Measurements from ENCODE around the gene HOXC4. TPM values are rescaled to one million over a fixed set of nuclear protein-coding genes. Genes with fewer than 3 reads are reported as not detected.

Gene HOXC4
- total and polyA plus RNA-seq, 4 donors: 0.18 to 0.86 (median 0.51) TPM

DNA sequence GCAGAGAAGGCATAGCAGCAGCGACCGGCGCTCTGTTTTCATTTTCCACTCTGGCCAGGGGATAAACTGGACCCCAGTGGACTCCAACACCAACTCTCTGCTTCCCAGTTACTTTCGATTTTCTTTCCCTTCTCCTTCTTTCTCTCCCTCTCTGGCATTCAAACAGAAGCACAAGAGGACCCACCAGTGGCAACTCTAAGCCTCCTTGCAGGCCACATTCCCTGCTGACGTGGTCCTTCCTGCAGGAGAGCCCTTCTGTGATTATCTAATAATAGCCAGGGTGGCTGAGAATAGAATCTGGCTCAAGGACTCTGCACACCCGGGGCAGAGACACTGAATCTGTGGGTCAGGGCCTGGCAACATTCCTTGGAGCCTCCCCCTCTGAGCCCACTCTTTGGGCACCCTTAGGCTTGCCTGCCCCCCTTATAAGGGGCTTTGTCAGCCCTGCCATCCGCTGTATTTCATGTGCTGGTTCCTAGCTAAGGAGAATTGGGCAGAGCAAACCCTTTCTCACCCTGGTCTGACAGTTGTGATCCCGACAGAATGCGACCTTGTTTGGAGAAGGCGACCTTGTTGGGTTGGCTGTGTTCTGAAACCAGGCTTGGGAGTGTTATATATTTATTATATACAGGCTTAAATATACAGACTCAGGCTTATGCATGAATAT is 33.6 kb upstream of the HOXC4 start:
- no peak overlapping the region for H3K9ac ChIP-seq (ENCODE audit: insufficient read depth in 1 of 2, low read length in 2 of 2)
- peaks cover 0 to 17% (median 6%) of the 10 kb centered on the region in 5 donors for H3K4me1 ChIP-seq (ENCODE audit: control insufficient read depth in 5 of 5, insufficient read depth in 5 of 5, low read length in 5 of 5)
- no peaks in the 10 kb centered on the region for H3K36me3 ChIP-seq (ENCODE audit: control insufficient read depth in 4 of 4, insufficient read depth in 4 of 4, low read length in 4 of 4)
- H3K27ac ChIP-seq (ENCODE audit: low read depth in 1 of 2, low read length in 1 of 2): no peak overlapping the region
- H3K27me3 ChIP-seq (ENCODE audit: control insufficient read depth in 3 of 3, insufficient read depth in 3 of 3, low read length in 2 of 3): peaks cover 17 to 89% (median 64%) of the 10 kb centered on the region in 3 donors
- no peak overlapping the region for H3K4me3 ChIP-seq
- no peak for ATAC-seq (ENCODE audit: insufficient read depth, low FRiP score)
- no peak for DNase-seq
- TF ChIP-seq, protein P1, sequence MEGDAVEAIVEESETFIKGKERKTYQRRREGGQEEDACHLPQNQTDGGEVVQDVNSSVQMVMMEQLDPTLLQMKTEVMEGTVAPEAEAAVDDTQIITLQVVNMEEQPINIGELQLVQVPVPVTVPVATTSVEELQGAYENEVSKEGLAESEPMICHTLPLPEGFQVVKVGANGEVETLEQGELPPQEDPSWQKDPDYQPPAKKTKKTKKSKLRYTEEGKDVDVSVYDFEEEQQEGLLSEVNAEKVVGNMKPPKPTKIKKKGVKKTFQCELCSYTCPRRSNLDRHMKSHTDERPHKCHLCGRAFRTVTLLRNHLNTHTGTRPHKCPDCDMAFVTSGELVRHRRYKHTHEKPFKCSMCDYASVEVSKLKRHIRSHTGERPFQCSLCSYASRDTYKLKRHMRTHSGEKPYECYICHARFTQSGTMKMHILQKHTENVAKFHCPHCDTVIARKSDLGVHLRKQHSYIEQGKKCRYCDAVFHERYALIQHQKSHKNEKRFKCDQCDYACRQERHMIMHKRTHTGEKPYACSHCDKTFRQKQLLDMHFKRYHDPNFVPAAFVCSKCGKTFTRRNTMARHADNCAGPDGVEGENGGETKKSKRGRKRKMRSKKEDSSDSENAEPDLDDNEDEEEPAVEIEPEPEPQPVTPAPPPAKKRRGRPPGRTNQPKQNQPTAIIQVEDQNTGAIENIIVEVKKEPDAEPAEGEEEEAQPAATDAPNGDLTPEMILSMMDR (IDR thresholded peaks at IDR 0.05; ENCODE audit: control extremely low read depth, extremely low read depth): no peak
- H3K9me3 ChIP-seq (ENCODE audit: control insufficient read depth in 4 of 4, insufficient read depth in 3 of 4, low read length in 3 of 4): peaks cover 0 to 3% (median 0%) of the 10 kb centered on the region in 4 donors
- WGBS, 2 donors: 25 to 41% methylated on average over 10 of the region's 10 CpGs

DNA sequence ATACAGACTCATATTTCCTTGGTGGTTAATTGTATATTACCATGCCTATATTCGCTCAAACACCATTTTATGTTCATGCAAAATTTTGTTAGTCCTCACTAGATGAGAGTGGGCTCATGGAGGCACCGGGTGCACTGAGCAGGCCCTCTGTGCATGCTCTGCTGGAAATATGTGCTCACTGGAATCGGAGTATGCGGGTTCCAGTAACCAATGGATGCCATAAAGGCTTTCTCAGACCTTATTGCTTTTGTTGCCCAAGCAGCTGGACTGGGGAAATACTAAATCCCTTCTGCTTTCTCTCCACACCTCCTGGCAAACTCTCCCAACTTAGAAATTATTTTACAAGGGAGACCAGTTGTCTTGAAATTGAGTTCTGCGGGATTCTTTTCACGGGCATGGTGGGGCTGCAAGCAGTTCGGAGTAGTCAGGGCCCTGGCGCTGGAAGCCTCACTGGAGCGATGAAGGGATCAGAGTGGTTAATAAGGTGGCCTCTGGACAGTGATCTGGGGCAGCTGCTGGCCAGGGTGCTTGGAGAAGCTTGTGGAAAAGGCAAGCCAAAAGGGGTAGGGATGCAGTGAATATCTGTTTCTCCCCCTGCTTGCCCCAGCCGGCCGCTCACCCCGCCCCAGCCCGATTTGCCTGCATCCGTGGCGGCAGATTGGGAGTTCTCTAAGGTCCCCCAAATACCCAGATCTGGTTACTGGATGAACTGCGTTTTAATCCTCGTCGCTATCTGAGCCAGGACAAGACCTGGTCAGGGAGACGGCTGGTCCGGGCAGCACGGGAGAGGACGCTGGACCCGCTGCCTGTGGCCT is 32.8 kb upstream of the HOXC4 start:
- DNase-seq (no peak), ATAC-seq (ENCODE audit: insufficient read depth, low FRiP score) (no peak)
- 43 to 56% methylated on average over 23 of the region's 23 CpGs for WGBS, 2 donors
- Histone ChIP-seq H3K9ac (ENCODE audit: insufficient read depth in 1 of 2, low read length in 2 of 2) (no peak overlapping the region), H3K4me3 (no peak overlapping the region), H3K27ac (ENCODE audit: low read depth in 1 of 2, low read length in 1 of 2) (no peak overlapping the region), H3K9me3 (ENCODE audit: control insufficient read depth in 4 of 4, insufficient read depth in 3 of 4, low read length in 3 of 4) (peaks cover 0 to 1% (median 0%) of the 10 kb centered on the region in 4 donors), H3K36me3 (ENCODE audit: control insufficient read depth in 4 of 4, insufficient read depth in 4 of 4, low read length in 4 of 4) (no peaks in the 10 kb centered on the region), H3K4me1 (ENCODE audit: control insufficient read depth in 5 of 5, insufficient read depth in 5 of 5, low read length in 5 of 5) (peaks cover 0 to 25% (median 6%) of the 10 kb centered on the region in 5 donors), H3K27me3 (ENCODE audit: control insufficient read depth in 3 of 3, insufficient read depth in 3 of 3, low read length in 2 of 3) (peaks cover 13 to 89% (median 64%) of the 10 kb centered on the region in 3 donors)
- TF ChIP-seq, protein P1 (IDR thresholded peaks at IDR 0.05; ENCODE audit: control extremely low read depth, extremely low read depth): no peak

DNA sequence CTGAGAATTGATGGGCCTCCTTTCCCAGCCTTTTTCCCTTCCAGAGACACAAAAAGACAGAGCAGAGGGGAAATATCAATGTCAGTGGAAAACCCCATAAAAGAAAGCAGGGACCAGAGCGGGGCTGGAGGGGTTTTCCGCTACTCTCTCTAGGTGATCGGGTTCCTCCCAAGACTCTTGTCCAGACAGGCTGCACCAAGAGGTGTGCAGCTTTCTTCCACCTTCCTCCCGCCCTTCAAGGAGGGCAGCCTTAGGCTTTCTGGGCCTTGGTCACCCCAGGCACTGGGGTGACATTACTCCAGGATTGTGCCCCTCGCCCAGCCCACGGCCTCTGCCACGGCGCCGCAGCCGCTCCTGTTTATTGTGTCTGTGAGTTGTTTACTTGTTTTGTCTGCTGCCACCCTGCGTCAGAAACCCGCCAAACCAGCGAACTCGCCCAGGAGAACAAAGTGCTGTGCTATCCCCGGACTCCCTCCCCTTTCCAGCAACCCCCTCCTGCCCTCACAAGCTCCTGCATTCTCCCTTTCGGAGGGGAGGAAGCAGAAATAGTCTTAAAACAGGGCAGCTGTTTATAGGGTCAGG is 32.1 kb upstream of the HOXC4 start:
- H3K9me3 ChIP-seq (ENCODE audit: control insufficient read depth in 4 of 4, insufficient read depth in 3 of 4, low read length in 3 of 4): no peaks in the 10 kb centered on the region
- ATAC-seq (ENCODE audit: insufficient read depth, low FRiP score) (no peak), DNase-seq (no peak)
- WGBS, 2 donors: 26 to 40% methylated on average over 16 of the region's 16 CpGs
- H3K9ac ChIP-seq (ENCODE audit: insufficient read depth in 1 of 2, low read length in 2 of 2): no peak overlapping the region
- no peak overlapping the region for H3K27ac ChIP-seq (ENCODE audit: low read depth in 1 of 2, low read length in 1 of 2)
- H3K4me1 ChIP-seq (ENCODE audit: control insufficient read depth in 5 of 5, insufficient read depth in 5 of 5, low read length in 5 of 5): peaks cover 0 to 28% (median 10%) of the 10 kb centered on the region in 5 donors
- H3K27me3 ChIP-seq (ENCODE audit: control insufficient read depth in 3 of 3, insufficient read depth in 3 of 3, low read length in 2 of 3): peaks cover 12 to 90% (median 64%) of the 10 kb centered on the region in 3 donors
- no peaks in the 10 kb centered on the region for H3K36me3 ChIP-seq (ENCODE audit: control insufficient read depth in 4 of 4, insufficient read depth in 4 of 4, low read length in 4 of 4)
- no peak overlapping the region for H3K4me3 ChIP-seq
- TF ChIP-seq, protein P1 (IDR thresholded peaks at IDR 0.05; ENCODE audit: control extremely low read depth, extremely low read depth): no peak
